Muscle layer of duodenum (tissue), 2 donors: ENCODE measurements around the gene TSHZ2.
"Not testable (repeated sequence)": the region's sequence is repeated elsewhere in the genome, so short reads cannot be mapped to it uniquely, and the experiment has no call there.

Experiments
- H3K27ac ChIP-seq: one replicate; pipeline ENCODE4 v1.7.0; 2013; ENCODE audit warnings: mild to moderate bottlenecking, low read length
- H3K27me3 ChIP-seq: one replicate; pipeline ENCODE4 v1.7.0; 2013; ENCODE audit warnings: low read depth, mild to moderate bottlenecking, control low read depth, low read length
- H3K36me3 ChIP-seq, 2 donors: one replicate each; pipeline ENCODE4 v1.7.0; 2013; ENCODE audit warnings: low read length in 2 of 2, control low read depth in 1 of 2, mild to moderate bottlenecking in 1 of 2; ENCODE audit not compliant: insufficient read depth in 2 of 2, control insufficient read depth in 1 of 2
- H3K4me1 ChIP-seq, 2 donors: one replicate each; pipeline ENCODE4 v1.7.0; 2013; ENCODE audit warnings: low read length in 2 of 2, mild to moderate bottlenecking in 2 of 2, control low read depth in 1 of 2, moderate library complexity in 1 of 2; ENCODE audit not compliant: insufficient read depth in 2 of 2, control insufficient read depth in 1 of 2
- H3K4me3 ChIP-seq, 2 donors: one replicate each; pipeline ENCODE4 v1.7.0; 2013; ENCODE audit warnings: low read length in 2 of 2, low read depth in 1 of 2, mild to moderate bottlenecking in 1 of 2
- H3K9me3 ChIP-seq, 2 donors: one replicate each; pipeline ENCODE4 v1.7.0; 2013; ENCODE audit warnings: low read length in 2 of 2, control low read depth in 1 of 2, mild to moderate bottlenecking in 1 of 2; ENCODE audit not compliant: control insufficient read depth in 1 of 2
- donor health status: healthy.

Gene TSHZ2

GRCh38 chr20:53403029-53403428 is 430.9 kb downstream of the TSHZ2 start:
- H3K27me3 ChIP-seq = no peaks in the 10 kb centered on the region
- H3K4me1 ChIP-seq = no peaks in the 10 kb centered on the region
- H3K27ac ChIP-seq = no peak overlapping the region
- peaks cover 0 to 11% of the 10 kb centered on the region in 2 donors for H3K9me3 ChIP-seq
- no peaks in the 10 kb centered on the region for H3K36me3 ChIP-seq
- H3K4me3 ChIP-seq = no peak overlapping the region

- Histone ChIP-seq H3K36me3 (no peaks in the 10 kb centered on the region), H3K9me3 (peaks cover 0 to 11% of the 10 kb centered on the region in 2 donors), H3K27ac (no peak overlapping the region), H3K27me3 (no peaks in the 10 kb centered on the region), H3K4me3 (no peak overlapping the region), H3K4me1 (no peaks in the 10 kb centered on the region)
Measured at GRCh38 chr20:53405139-53405538, 433.0 kb downstream of the TSHZ2 start.

GRCh38 chr20:53406580-53406979 is 434.4 kb downstream of the TSHZ2 start:
- Histone ChIP-seq H3K27me3 (no peaks in the 10 kb centered on the region), H3K9me3 (peaks cover 0 to 8% of the 10 kb centered on the region in 2 donors), H3K4me1 (no peaks in the 10 kb centered on the region), H3K36me3 (no peaks in the 10 kb centered on the region), H3K27ac (no peak overlapping the region), H3K4me3 (no peak overlapping the region)

GRCh38 chr20:53408691-53409446 is 436.7 kb downstream of the TSHZ2 start:
- no peaks in the 10 kb centered on the region for H3K4me1 ChIP-seq
- H3K27me3 ChIP-seq = no peaks in the 10 kb centered on the region
- no peak overlapping the region for H3K4me3 ChIP-seq
- H3K9me3 ChIP-seq = no peaks in the 10 kb centered on the region
- no peaks in the 10 kb centered on the region for H3K36me3 ChIP-seq
- no peak overlapping the region for H3K27ac ChIP-seq

- Histone ChIP-seq H3K4me1 (no peaks in the 10 kb centered on the region), H3K9me3 (no peaks in the 10 kb centered on the region), H3K4me3 (no peak overlapping the region), H3K36me3 (no peaks in the 10 kb centered on the region), H3K27me3 (no peaks in the 10 kb centered on the region), H3K27ac (no peak overlapping the region)
Measured at GRCh38 chr20:53409447-53409717, 437.2 kb downstream of the TSHZ2 start.

GRCh38 chr20:53411129-53411528 is 439.0 kb downstream of the TSHZ2 start:
- no peaks in the 10 kb centered on the region for H3K4me1 ChIP-seq
- no peak overlapping the region for H3K27ac ChIP-seq
- no peaks in the 10 kb centered on the region for H3K36me3 ChIP-seq
- H3K27me3 ChIP-seq = no peaks in the 10 kb centered on the region
- no peak overlapping the region for H3K4me3 ChIP-seq
- H3K9me3 ChIP-seq = no peaks in the 10 kb centered on the region

GRCh38 chr20:53411891-53412290 is 439.7 kb downstream of the TSHZ2 start:
- Histone ChIP-seq H3K27ac (no peak overlapping the region), H3K27me3 (no peaks in the 10 kb centered on the region), H3K4me3 (no peak overlapping the region), H3K4me1 (no peaks in the 10 kb centered on the region), H3K36me3 (no peaks in the 10 kb centered on the region), H3K9me3 (no peaks in the 10 kb centered on the region)

GRCh38 chr20:53412577-53413185 is 440.5 kb downstream of the TSHZ2 start:
- Histone ChIP-seq H3K4me1 (no peaks in the 10 kb centered on the region), H3K4me3 (no peak overlapping the region), H3K36me3 (no peaks in the 10 kb centered on the region), H3K9me3 (no peaks in the 10 kb centered on the region), H3K27ac (no peak overlapping the region), H3K27me3 (no peaks in the 10 kb centered on the region)

GRCh38 chr20:53413186-53413631 is 441.1 kb downstream of the TSHZ2 start:
- no peak overlapping the region for H3K4me3 ChIP-seq
- H3K27me3 ChIP-seq = no peaks in the 10 kb centered on the region
- H3K4me1 ChIP-seq = no peaks in the 10 kb centered on the region
- H3K36me3 ChIP-seq = no peaks in the 10 kb centered on the region
- no peak overlapping the region for H3K27ac ChIP-seq
- H3K9me3 ChIP-seq = no peaks in the 10 kb centered on the region

GRCh38 chr20:53413845-53414244 is 441.7 kb downstream of the TSHZ2 start:
- not testable (repeated sequence) for H3K27me3 ChIP-seq, H3K4me1 ChIP-seq

GRCh38 chr20:53419693-53420460 is 447.7 kb downstream of the TSHZ2 start:
- Histone ChIP-seq H3K9me3 (no peaks in the 10 kb centered on the region), H3K4me1 (no peaks in the 10 kb centered on the region), H3K27ac (no peak overlapping the region), H3K4me3 (no peak overlapping the region), H3K36me3 (no peaks in the 10 kb centered on the region), H3K27me3 (no peaks in the 10 kb centered on the region)

More at GRCh38 chr20:53413845-53414244, 441.7 kb downstream of the TSHZ2 start:
- H3K4me3 ChIP-seq, H3K36me3 ChIP-seq, H3K27ac ChIP-seq, H3K9me3 ChIP-seq: not testable (repeated sequence)
